Muscle layer of colon (tissue), 2 donors: ENCODE measurements around the gene HSBP1L1.

Source experiments
- H3K27ac ChIP-seq: one replicate; pipeline ENCODE4 v1.7.0; 2013; ENCODE audit warnings: low read depth, mild to moderate bottlenecking, low read length, moderate library complexity
- H3K27me3 ChIP-seq, 2 donors: one replicate each; pipeline ENCODE4 v1.7.0; 2013; ENCODE audit warnings: low read length in 2 of 2, mild to moderate bottlenecking in 2 of 2; ENCODE audit not compliant: insufficient read depth in 2 of 2, control insufficient read depth in 1 of 2
- H3K36me3 ChIP-seq: one replicate; pipeline ENCODE4 v1.7.0; 2013; ENCODE audit warnings: mild to moderate bottlenecking, low read length; ENCODE audit not compliant: insufficient read depth
- H3K4me1 ChIP-seq: one replicate; pipeline ENCODE4 v1.7.0; 2013; ENCODE audit warnings: mild to moderate bottlenecking, low read length; ENCODE audit not compliant: insufficient read depth
- H3K4me3 ChIP-seq, 2 donors: one replicate each; pipeline ENCODE4 v1.7.0; 2013; ENCODE audit warnings: low read length in 2 of 2, low read depth in 1 of 2, mild to moderate bottlenecking in 1 of 2, moderate library complexity in 1 of 2
- H3K9ac ChIP-seq: one replicate; pipeline ENCODE4 v1.7.0; 2013; ENCODE audit warnings: low read length
- H3K9me3 ChIP-seq: one replicate; pipeline ENCODE4 v1.7.0; 2013; ENCODE audit warnings: mild to moderate bottlenecking, low read length
- donor health status: abdominal sarcoma.
- donor health status: Adenocarcinoma of cecum.

HSBP1L1 gene

GRCh38 chr18:79971211-79971952 is 6.9 kb downstream of the HSBP1L1 start:
- Histone ChIP-seq H3K4me3 (no peak overlapping the region), H3K27ac (no peak overlapping the region), H3K27me3 (no peaks in the 10 kb centered on the region), H3K9ac (no peak overlapping the region), H3K36me3 (peaks cover 46% of the 10 kb centered on the region), H3K4me1 (no peaks in the 10 kb centered on the region), H3K9me3 (no peaks in the 10 kb centered on the region)

- Histone ChIP-seq H3K4me3 (no peak overlapping the region), H3K27ac (no peak overlapping the region), H3K9ac (no peak overlapping the region), H3K4me1 (no peaks in the 10 kb centered on the region), H3K36me3 (peaks cover 50% of the 10 kb centered on the region), H3K9me3 (no peaks in the 10 kb centered on the region), H3K27me3 (no peaks in the 10 kb centered on the region)
These were observed 7.5 kb downstream of the HSBP1L1 start for GRCh38 chr18:79971986-79972385.

GRCh38 chr18:79972720-79973119 is 8.3 kb downstream of the HSBP1L1 start:
- Histone ChIP-seq H3K9ac (no peak overlapping the region), H3K4me1 (no peaks in the 10 kb centered on the region), H3K4me3 (no peak overlapping the region), H3K9me3 (no peaks in the 10 kb centered on the region), H3K36me3 (peaks cover 50% of the 10 kb centered on the region), H3K27ac (no peak overlapping the region), H3K27me3 (no peaks in the 10 kb centered on the region)

GRCh38 chr18:79973517-79973916 is 9.1 kb downstream of the HSBP1L1 start:
- no peak overlapping the region for H3K9ac ChIP-seq
- no peaks in the 10 kb centered on the region for H3K27me3 ChIP-seq
- no peaks in the 10 kb centered on the region for H3K9me3 ChIP-seq
- H3K27ac ChIP-seq: no peak overlapping the region
- no peaks in the 10 kb centered on the region for H3K4me1 ChIP-seq
- H3K4me3 ChIP-seq: no peak overlapping the region
- peaks cover 50% of the 10 kb centered on the region for H3K36me3 ChIP-seq

- Histone ChIP-seq H3K36me3 (peaks cover 50% of the 10 kb centered on the region), H3K4me3 (no peak overlapping the region), H3K9ac (no peak overlapping the region), H3K4me1 (no peaks in the 10 kb centered on the region), H3K27ac (no peak overlapping the region), H3K9me3 (no peaks in the 10 kb centered on the region), H3K27me3 (no peaks in the 10 kb centered on the region)
These were observed 9.7 kb downstream of the HSBP1L1 start for GRCh38 chr18:79974025-79974654.

GRCh38 chr18:79975043-79975442 is 10.6 kb downstream of the HSBP1L1 start:
- Histone ChIP-seq H3K27me3 (no peaks in the 10 kb centered on the region), H3K27ac (no peak overlapping the region), H3K9ac (no peak overlapping the region), H3K9me3 (no peaks in the 10 kb centered on the region), H3K4me3 (no peak overlapping the region), H3K4me1 (no peaks in the 10 kb centered on the region), H3K36me3 (peaks cover 44% of the 10 kb centered on the region)

GRCh38 chr18:79975985-79976680 is 11.7 kb downstream of the HSBP1L1 start:
- Histone ChIP-seq H3K4me3 (no peak overlapping the region), H3K9ac (no peak overlapping the region), H3K36me3 (peaks cover 39% of the 10 kb centered on the region), H3K9me3 (no peaks in the 10 kb centered on the region), H3K27ac (no peak overlapping the region), H3K4me1 (no peaks in the 10 kb centered on the region), H3K27me3 (no peaks in the 10 kb centered on the region)

- Histone ChIP-seq H3K36me3 (peaks cover 20% of the 10 kb centered on the region), H3K4me3 (no peak overlapping the region), H3K27me3 (no peaks in the 10 kb centered on the region), H3K27ac (no peak overlapping the region), H3K4me1 (no peaks in the 10 kb centered on the region), H3K9ac (no peak overlapping the region), H3K9me3 (no peaks in the 10 kb centered on the region)
These were observed 15.4 kb downstream of the HSBP1L1 start for GRCh38 chr18:79979843-79980242.

GRCh38 chr18:79980585-79980984 is 16.1 kb downstream of the HSBP1L1 start:
- Histone ChIP-seq H3K9ac (no peak overlapping the region), H3K9me3 (no peaks in the 10 kb centered on the region), H3K27ac (no peak overlapping the region), H3K4me1 (no peaks in the 10 kb centered on the region), H3K4me3 (no peak overlapping the region), H3K36me3 (peaks cover 13% of the 10 kb centered on the region), H3K27me3 (no peaks in the 10 kb centered on the region)

GRCh38 chr18:79982736-79983135 is 18.3 kb downstream of the HSBP1L1 start:
- no peak overlapping the region for H3K27ac ChIP-seq
- no peaks in the 10 kb centered on the region for H3K27me3 ChIP-seq
- H3K4me1 ChIP-seq: peaks cover 13% of the 10 kb centered on the region
- H3K9me3 ChIP-seq: no peaks in the 10 kb centered on the region
- no peak overlapping the region for H3K4me3 ChIP-seq
- no peak overlapping the region for H3K9ac ChIP-seq
- peaks cover 4% of the 10 kb centered on the region for H3K36me3 ChIP-seq

- no peaks in the 10 kb centered on the region for H3K9me3 ChIP-seq
- H3K27ac ChIP-seq: no peak overlapping the region
- peaks cover 13% of the 10 kb centered on the region for H3K4me1 ChIP-seq
- no peaks in the 10 kb centered on the region for H3K27me3 ChIP-seq
- no peak overlapping the region for H3K9ac ChIP-seq
- H3K36me3 ChIP-seq: peaks cover 4% of the 10 kb centered on the region
- no peak overlapping the region for H3K4me3 ChIP-seq
These were observed 18.8 kb downstream of the HSBP1L1 start for GRCh38 chr18:79983253-79983652.
